GM19193 (cell line): Measurements from ENCODE around the gene FTSJ3.
"Not testable (repeated sequence)": the region's sequence is repeated elsewhere in the genome, so short reads cannot be mapped to it uniquely, and the experiment has no call there.

Source experiments
- POLR2A ChIP-seq: IDR thresholded peaks from 4 replicates; pipeline ENCODE4 v1.6.1; 2011; ENCODE audit not compliant: insufficient read depth, insufficient read length; ENCODE audit errors: extremely low read depth

The FTSJ3 gene, protein sequence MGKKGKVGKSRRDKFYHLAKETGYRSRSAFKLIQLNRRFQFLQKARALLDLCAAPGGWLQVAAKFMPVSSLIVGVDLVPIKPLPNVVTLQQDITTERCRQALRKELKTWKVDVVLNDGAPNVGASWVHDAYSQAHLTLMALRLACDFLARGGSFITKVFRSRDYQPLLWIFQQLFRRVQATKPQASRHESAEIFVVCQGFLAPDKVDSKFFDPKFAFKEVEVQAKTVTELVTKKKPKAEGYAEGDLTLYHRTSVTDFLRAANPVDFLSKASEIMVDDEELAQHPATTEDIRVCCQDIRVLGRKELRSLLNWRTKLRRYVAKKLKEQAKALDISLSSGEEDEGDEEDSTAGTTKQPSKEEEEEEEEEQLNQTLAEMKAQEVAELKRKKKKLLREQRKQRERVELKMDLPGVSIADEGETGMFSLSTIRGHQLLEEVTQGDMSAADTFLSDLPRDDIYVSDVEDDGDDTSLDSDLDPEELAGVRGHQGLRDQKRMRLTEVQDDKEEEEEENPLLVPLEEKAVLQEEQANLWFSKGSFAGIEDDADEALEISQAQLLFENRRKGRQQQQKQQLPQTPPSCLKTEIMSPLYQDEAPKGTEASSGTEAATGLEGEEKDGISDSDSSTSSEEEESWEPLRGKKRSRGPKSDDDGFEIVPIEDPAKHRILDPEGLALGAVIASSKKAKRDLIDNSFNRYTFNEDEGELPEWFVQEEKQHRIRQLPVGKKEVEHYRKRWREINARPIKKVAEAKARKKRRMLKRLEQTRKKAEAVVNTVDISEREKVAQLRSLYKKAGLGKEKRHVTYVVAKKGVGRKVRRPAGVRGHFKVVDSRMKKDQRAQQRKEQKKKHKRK

GRCh38 chr17:63827002-63827800 lies at the start of gene FTSJ3, which contains the start of gene PSMC5:
FTSJ3 (minus strand) TSS chr17:63827663; CDS start chr17:63826902, 761 bp downstream.
PSMC5 (plus strand) TSS chr17:63827431; CDS start chr17:63827491, 60 bp downstream.
- peak; percentile 96 for TF ChIP-seq POLR2A

DNA sequence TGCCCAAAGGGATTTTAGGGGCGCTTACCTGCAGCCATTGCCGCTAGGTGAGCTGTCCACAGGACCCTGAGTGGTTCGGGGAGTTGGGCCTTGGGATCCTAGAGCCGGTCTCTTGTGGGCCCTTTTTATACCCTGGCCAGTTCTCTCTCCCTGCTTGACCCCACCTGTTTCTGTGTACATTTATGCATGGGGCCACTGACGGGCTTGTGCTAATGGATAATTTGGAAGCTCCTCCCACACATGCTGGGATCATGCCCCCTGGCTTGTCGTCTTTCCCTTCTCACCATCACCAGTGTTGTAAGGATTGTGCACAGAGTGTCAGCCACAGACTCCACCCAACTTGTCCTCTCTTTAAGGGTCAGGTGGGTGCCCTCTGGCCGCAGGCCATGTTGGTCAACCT lies 46.1 kb upstream of the FTSJ3 start, which contains the start of gene CSH2:
Gene CSH2, minus strand, starts transcription at position 101 of the 400 bp plus-strand sequence. Its CDS starts 63 bp downstream, at position 38.
- not testable (repeated sequence) for TF ChIP-seq POLR2A

- no peak for TF ChIP-seq POLR2A
These were observed 31.8 kb upstream of the FTSJ3 start for GRCh38 chr17:63859257-63859656.

- TF ChIP-seq POLR2A = no peak
These were observed 27.7 kb upstream of the FTSJ3 start for GRCh38 chr17:63855185-63855584.

GRCh38 chr17:63854709-63855108 lies 27.2 kb upstream of the FTSJ3 start:
- no peak for TF ChIP-seq POLR2A

- TF ChIP-seq POLR2A = no peak
These were observed 25.8 kb upstream of the FTSJ3 start for GRCh38 chr17:63853260-63853659.

GRCh38 chr17:63850401-63850800 lies 22.9 kb upstream of the FTSJ3 start:
- TF ChIP-seq POLR2A = no peak

DNA sequence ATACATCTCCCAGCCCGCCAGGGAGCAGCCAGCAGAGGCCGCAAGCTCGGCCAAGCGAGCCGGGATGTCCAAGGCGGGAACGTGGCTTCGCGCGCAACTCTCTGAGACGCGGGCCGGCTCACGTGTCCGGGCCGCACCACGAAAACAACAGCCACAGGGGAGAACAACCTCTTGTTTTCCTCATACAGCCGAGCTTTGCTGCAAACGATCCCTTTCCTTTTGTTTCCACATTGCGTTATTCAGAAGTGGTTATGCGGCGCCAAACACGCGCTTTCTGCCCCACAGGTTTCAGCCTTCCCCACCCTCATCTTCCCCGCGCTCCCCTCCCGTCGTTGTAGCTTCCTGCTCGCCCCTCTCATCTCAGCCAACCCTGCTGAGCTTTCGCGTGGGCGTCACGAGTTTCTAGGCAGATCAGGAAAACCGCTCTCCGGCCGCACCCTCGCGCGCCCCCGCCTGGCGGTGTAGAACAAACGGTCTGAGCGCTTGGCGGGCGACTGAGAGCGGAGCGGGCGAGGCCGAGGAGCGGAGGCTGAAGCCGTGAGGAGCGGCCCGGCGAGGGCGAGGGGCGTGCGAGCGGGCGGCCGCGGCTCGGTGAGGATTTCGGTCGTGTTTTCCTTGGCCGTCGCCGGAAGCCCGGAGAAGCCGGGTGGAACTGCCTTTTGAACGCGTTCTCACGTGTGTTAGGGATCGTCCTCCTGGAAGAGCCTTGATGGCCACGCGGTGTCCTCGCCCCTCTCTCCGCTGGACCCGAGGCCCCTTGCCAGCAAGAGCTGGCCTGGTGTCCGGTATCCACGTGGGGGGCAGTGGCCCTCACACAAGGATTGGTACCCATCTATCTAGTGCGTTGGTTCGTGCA lies 21.6 kb upstream of the FTSJ3 start:
- TF ChIP-seq POLR2A = no peak

GRCh38 chr17:63847525-63848249 lies 20.2 kb upstream of the FTSJ3 start:
- TF ChIP-seq POLR2A = no peak

- no peak for TF ChIP-seq POLR2A
These were observed 18.0 kb upstream of the FTSJ3 start for GRCh38 chr17:63845509-63845908.

DNA sequence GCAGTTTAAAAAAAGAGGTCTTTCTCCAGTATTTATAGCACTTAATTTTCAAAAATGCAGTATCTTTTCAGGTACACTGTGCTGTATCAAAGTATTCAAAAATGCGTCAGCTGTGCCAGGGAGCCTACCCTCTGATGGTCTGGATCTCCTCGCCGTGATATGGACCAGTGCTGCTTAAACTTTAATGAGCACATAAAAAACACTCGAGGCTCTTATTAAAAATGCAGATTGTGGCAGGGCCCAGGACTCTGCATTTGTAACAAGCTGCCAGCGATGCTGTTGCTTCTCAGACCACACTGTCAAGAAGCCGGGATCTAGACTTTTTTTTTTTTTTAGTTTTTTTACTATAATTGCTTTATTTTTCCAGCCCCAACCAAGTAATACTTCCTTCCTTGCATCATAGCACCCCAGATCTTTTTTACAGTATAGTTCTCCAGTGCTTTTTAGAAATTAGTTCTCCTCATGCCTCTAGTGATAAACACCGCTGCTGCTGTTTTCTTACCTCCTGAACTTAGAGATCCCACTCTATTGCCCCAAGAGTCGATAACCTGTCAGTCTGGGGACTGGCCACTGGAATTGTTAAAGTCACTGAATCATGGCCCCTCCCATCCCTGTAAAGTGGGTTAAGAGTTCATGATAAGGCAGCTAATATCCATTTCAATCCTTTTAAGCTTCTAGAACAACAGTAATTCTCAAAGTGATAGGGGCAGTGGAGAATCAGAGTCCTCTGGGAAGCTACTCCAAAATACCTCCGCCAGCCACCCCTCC lies 16.6 kb upstream of the FTSJ3 start:
- no peak for TF ChIP-seq POLR2A

DNA sequence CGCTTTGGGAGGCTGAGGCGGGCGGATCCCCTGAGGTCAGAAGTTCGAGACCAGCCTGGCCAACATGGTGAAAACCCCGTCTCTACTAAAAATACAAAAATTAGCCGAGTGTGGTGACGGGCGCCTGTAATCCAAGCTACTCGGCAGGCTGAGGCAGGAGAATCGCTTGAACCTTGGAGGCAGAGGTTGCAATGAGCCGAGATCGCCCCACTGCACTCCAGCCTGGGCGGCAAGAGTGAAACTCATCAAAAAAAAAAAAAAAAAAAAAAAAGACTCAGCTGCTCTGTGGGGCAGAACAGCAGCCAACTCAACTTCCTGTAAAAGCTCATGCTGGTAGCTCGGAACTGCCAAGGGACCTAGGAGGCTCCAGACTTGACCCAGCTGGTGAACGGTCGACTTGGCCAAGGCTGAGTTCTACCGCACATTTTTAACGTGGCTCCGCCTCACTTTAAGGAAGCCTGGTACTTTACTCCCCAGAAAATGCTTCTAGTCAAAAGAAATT lies 16.0 kb upstream of the FTSJ3 start:
- TF ChIP-seq POLR2A = peak; percentile 34
